HEK293 (cell line): Measurements from ENCODE around the gene ARHGAP22.

Source experiments
- CTCF ChIP-seq: fragments of 450-650 bp; formaldehyde crosslinking; IDR thresholded peaks from 2 replicates; pipeline ENCODE4 v1.5.1; 2016; ENCODE audit warnings: missing biosample characterization, missing genetic modification characterization
- REST ChIP-seq: fragments of 450-650 bp; formaldehyde crosslinking; IDR thresholded peaks from 2 replicates; pipeline ENCODE4 v1.5.1; 2016; ENCODE audit warnings: missing biosample characterization, missing genetic modification characterization
- WT1 ChIP-seq: fragments of 450-650 bp; formaldehyde crosslinking; IDR thresholded peaks from 2 replicates; pipeline ENCODE4 v1.5.1; 2016; ENCODE audit warnings: missing biosample characterization, missing genetic modification characterization
- ZBTB8A ChIP-seq: fragments of 450-650 bp; formaldehyde crosslinking; IDR thresholded peaks from 2 replicates; pipeline ENCODE4 v1.5.1; 2016; ENCODE audit warnings: missing biosample characterization, missing genetic modification characterization
- ZNF121 ChIP-seq: fragments of 450-650 bp; formaldehyde crosslinking; IDR thresholded peaks from 2 replicates; pipeline ENCODE4 v1.5.1; 2016; ENCODE audit warnings: missing biosample characterization, missing genetic modification characterization
- ZNF274 ChIP-seq, 2 experiments: fragments of 200-500 bp in 1 of 2; fragments of 450-650 bp in 1 of 2; sonication (Bioruptor generic) in 1 of 2; formaldehyde crosslinking in 1 of 2; IDR thresholded peaks; 2 replicates each; pipeline versions ENCODE4 v1.5.1 to v1.6.1; 2014 to 2016; ENCODE audit warnings: borderline replicate concordance in 1 of 2, inconsistent platforms in 1 of 2, low read length in 1 of 2, missing biosample characterization in 1 of 2, missing genetic modification characterization in 1 of 2
- ZNF354C ChIP-seq: fragments of 450-650 bp; formaldehyde crosslinking; IDR thresholded peaks from 2 replicates; pipeline ENCODE4 v1.5.1; 2016; ENCODE audit warnings: missing biosample characterization, missing genetic modification characterization, low read depth, borderline replicate concordance
- ZNF549 ChIP-seq: fragments of 450-650 bp; IDR thresholded peaks from 2 replicates; pipeline ENCODE4 v1.5.1; 2018; ENCODE audit warnings: missing biosample characterization, missing genetic modification characterization, mild to moderate bottlenecking, inconsistent platforms, moderate library complexity
- ZNF558 ChIP-seq: fragments of 450-650 bp; formaldehyde crosslinking; IDR thresholded peaks from 2 replicates; pipeline ENCODE4 v1.5.1; 2016; ENCODE audit warnings: missing biosample characterization, missing genetic modification characterization
- ZNF571 ChIP-seq: fragments of 450-650 bp; formaldehyde crosslinking; IDR thresholded peaks from 2 replicates; pipeline ENCODE4 v1.5.0; 2017; ENCODE audit warnings: missing biosample characterization, missing genetic modification characterization
- ZNF843 ChIP-seq: fragments of 450-650 bp; formaldehyde crosslinking; IDR thresholded peaks from 2 replicates; pipeline ENCODE4 v1.5.1; 2016; ENCODE audit warnings: missing biosample characterization, missing genetic modification characterization
- ZSCAN30 ChIP-seq: fragments of 450-650 bp; IDR thresholded peaks from 2 replicates; pipeline ENCODE4 v1.5.1; 2018; ENCODE audit warnings: missing biosample characterization, mild to moderate bottlenecking, missing genetic modification characterization, moderate library complexity

GRCh38 chr10:48609441-48609840, 4.6 kb upstream of the ARHGAP22 start:
- TF ChIP-seq ZNF354C (tag by site-specific recombination) (no peak), ZNF558 (tag by site-specific recombination) (no peak), CTCF (no peak), ZNF274 (IDR thresholded peaks at IDR 0.05; ENCODE audit: low read length) (no peak), ZNF274 (tag by site-specific recombination; IDR thresholded peaks at IDR 0.05; ENCODE audit: borderline replicate concordance) (no peak), ZNF121 (tag by site-specific recombination) (no peak), ZNF843 (tag by site-specific recombination) (no peak), ZNF571 (tag by site-specific recombination) (no peak), ZBTB8A (tag by site-specific recombination) (no peak), ZNF549 (tag by site-specific recombination) (no peak), WT1 (no peak), REST (tag by site-specific recombination) (no peak), ZSCAN30 (tag by site-specific recombination) (no peak)
